Endodermal cell (in vitro differentiated cells): Measurements from ENCODE around the gene ITFG2. TPM values are rescaled to one million over a fixed set of nuclear protein-coding genes. Genes with fewer than 3 reads are reported as not detected.

Experiments used
- DNase-seq: peaks from one replicate; pipeline ENCODE4 v3.0.0-alpha.2; 2017
- H3K27ac ChIP-seq: 2 replicates; pipeline ENCODE4 v1.5.1; 2013; ENCODE audit warnings: mild to moderate bottlenecking, low read depth, low read length, moderate library complexity
- H3K27me3 ChIP-seq: 2 replicates; pipeline ENCODE4 v1.6.1; 2013; ENCODE audit warnings: mild to moderate bottlenecking, low read length, moderate library complexity; ENCODE audit not compliant: insufficient read depth, control insufficient read depth, poor library complexity, severe bottlenecking
- H3K36me3 ChIP-seq: 2 replicates; pipeline ENCODE4 v1.7.0; 2013; ENCODE audit warnings: mild to moderate bottlenecking, low read length, moderate library complexity; ENCODE audit not compliant: control insufficient read depth, insufficient read depth
- H3K4me1 ChIP-seq: one replicate; pipeline ENCODE4 v1.7.0; 2013; ENCODE audit warnings: low read length; ENCODE audit not compliant: control insufficient read depth, insufficient read depth
- H3K4me3 ChIP-seq: 2 replicates; pipeline ENCODE4 v1.5.1; 2013; ENCODE audit warnings: mild to moderate bottlenecking, low read length, moderate library complexity
- H3K9ac ChIP-seq: 2 replicates; pipeline ENCODE4 v1.6.1; 2013; ENCODE audit warnings: mild to moderate bottlenecking, low read length, moderate library complexity; ENCODE audit not compliant: poor library complexity, severe bottlenecking; ENCODE audit errors: extremely low read depth
- H3K9me3 ChIP-seq: 2 replicates; pipeline ENCODE4 v1.6.1; 2013; ENCODE audit warnings: mild to moderate bottlenecking, low read length, moderate library complexity; ENCODE audit not compliant: control insufficient read depth
- H3K27ac Mint-ChIP-seq: 2 replicates; pipeline ENCODE4 v1.8.0; 2020; ENCODE audit warnings: mixed read lengths
- H3K27me3 Mint-ChIP-seq: 2 replicates; pipeline ENCODE4 v1.8.0; 2021; ENCODE audit warnings: mild to moderate bottlenecking, mixed read lengths; ENCODE audit not compliant: insufficient read depth
- H3K36me3 Mint-ChIP-seq: 2 replicates; pipeline ENCODE4 v1.8.0; 2020; ENCODE audit warnings: low read depth, mixed read lengths
- H3K4me1 Mint-ChIP-seq: 2 replicates; pipeline ENCODE4 v1.8.0; 2020; ENCODE audit warnings: mixed read lengths
- H3K4me3 Mint-ChIP-seq: 2 replicates; pipeline ENCODE4 v1.8.0; 2020; ENCODE audit warnings: mild to moderate bottlenecking, moderate library complexity, mixed read lengths
- H3K9me3 Mint-ChIP-seq: 2 replicates; pipeline ENCODE4 v1.8.0; 2020; ENCODE audit warnings: mild to moderate bottlenecking, mixed read lengths
- CTCF ChIP-seq: fragments of 200-600 bp; sonication (generic); conservative IDR thresholded peaks from 2 replicates; pipeline ENCODE4 v1.5.0; 2021; ENCODE audit warnings: antibody characterized with exemption, mild to moderate bottlenecking
- WGBS, 2 experiments: methylation state at CpG; one replicate each; pipeline versions ENCODE4 v1.1.5 to v1.1.7; 2013; ENCODE audit warnings: missing lambda C conversion rate in 2 of 2, mixed read lengths in 1 of 2; ENCODE audit not compliant: insufficient coverage in 1 of 2, insufficient read length in 1 of 2; 5-methylcytosine and 5-hydroxymethylcytosine counted together
- total RNA-seq, 2 donors: library from RNA; stranded (reverse); fragmentation: NEBNext Ultra II Directional in 1 of 2; extraction: Animal tissue kit (Norgen Biotek cat#: 25700) in 1 of 2; gene quantifications; 2 replicates in 1 of 2; 3 replicates in 1 of 2; pipeline ENCODE4 v1.2.1, GENCODE V29; 2021

ITFG2 gene
- total RNA-seq, 2 donors from 2014 or later: 22.5 to 59.5 TPM

GRCh38 chr12:2820432-2820831 lies 8.0 kb downstream of the ITFG2 start:
- Histone ChIP-seq H3K4me1 (peaks cover 6% of the 10 kb centered on the region), H3K9me3 (no peaks in the 10 kb centered on the region), H3K4me3 (no peak overlapping the region), H3K27ac (no peak overlapping the region), H3K36me3 (peaks cover 57% of the 10 kb centered on the region), H3K27me3 (no peaks in the 10 kb centered on the region), H3K9ac (no peak overlapping the region)
- no peak for TF ChIP-seq CTCF
- Mint-ChIP-seq H3K27ac (peak overlapping the region; percentile 35), H3K9me3 (no peaks in the 10 kb centered on the region), H3K4me1 (peaks cover 27% of the 10 kb centered on the region), H3K36me3 (peaks cover 69% of the 10 kb centered on the region), H3K4me3 (no peak overlapping the region), H3K27me3 (no peaks in the 10 kb centered on the region)
- WGBS, 2 experiments: 69 to 75% methylated on average over 4 to 6 of the region's 9 CpGs
- peak; percentile 73 for DNase-seq

- peaks cover 68% of the 10 kb centered on the region for H3K36me3 Mint-ChIP-seq
These were observed 11.0 kb downstream of the ITFG2 start for GRCh38 chr12:2823483-2823882.

GRCh38 chr12:2824541-2824940 lies 12.1 kb downstream of the ITFG2 start:
- WGBS, 2 experiments: 83 to 87% methylated on average over 6 of the region's 6 CpGs
- H3K27me3 ChIP-seq: no peaks in the 10 kb centered on the region
- H3K9me3 ChIP-seq: no peaks in the 10 kb centered on the region
- peaks cover 73% of the 10 kb centered on the region for H3K36me3 Mint-ChIP-seq
- peak overlapping the region; percentile 29 for H3K4me3 ChIP-seq
- H3K9ac ChIP-seq: no peak overlapping the region
- H3K27ac ChIP-seq: peak overlapping the region; percentile 42
- no peaks in the 10 kb centered on the region for H3K9me3 Mint-ChIP-seq
- no peaks in the 10 kb centered on the region for H3K27me3 Mint-ChIP-seq
- no peak for TF ChIP-seq CTCF
- H3K27ac Mint-ChIP-seq: peak overlapping the region; percentile 69
- peaks cover 45% of the 10 kb centered on the region for H3K4me1 Mint-ChIP-seq
- no peak for DNase-seq
- no peak overlapping the region for H3K4me3 Mint-ChIP-seq
- H3K4me1 ChIP-seq: peaks cover 9% of the 10 kb centered on the region
- peaks cover 66% of the 10 kb centered on the region for H3K36me3 ChIP-seq

More at GRCh38 chr12:2823483-2823882, 11.0 kb downstream of the ITFG2 start:
- Histone ChIP-seq H3K36me3 (peaks cover 59% of the 10 kb centered on the region), H3K9me3 (no peaks in the 10 kb centered on the region), H3K4me1 (peaks cover 9% of the 10 kb centered on the region), H3K27ac (no peak overlapping the region), H3K27me3 (no peaks in the 10 kb centered on the region), H3K9ac (no peak overlapping the region), H3K4me3 (no peak overlapping the region)
- Mint-ChIP-seq H3K4me3 (no peak overlapping the region), H3K27me3 (no peaks in the 10 kb centered on the region), H3K27ac (no peak overlapping the region), H3K9me3 (no peaks in the 10 kb centered on the region), H3K4me1 (peaks cover 46% of the 10 kb centered on the region)
- no peak for DNase-seq
- 90% methylated on average over 4 to 7 of the region's 7 CpGs for WGBS, 2 experiments
- no peak for TF ChIP-seq CTCF
